SU-DHL-6 (cell line): Measurements from ENCODE around the gene PET100.
A peak's percentile ranks its signal among the peaks of the same experiment; 100 is the strongest.

Source experiments
- H2AFZ ChIP-seq: fragments of 200-600 bp; sonication (generic); 2 replicates; pipeline ENCODE4 v1.6.1; 2014; ENCODE audit warnings: low read depth, mild to moderate bottlenecking, moderate library complexity, mixed read lengths, antibody characterized with exemption, low read length; ENCODE audit not compliant: severe bottlenecking
- H3F3A ChIP-seq: fragments of 200-600 bp; shearing (Covaris generic); 2 replicates; pipeline ENCODE4 v1.6.0; 2016; ENCODE audit warnings: antibody characterized with exemption, mild to moderate bottlenecking; ENCODE audit not compliant: insufficient read depth
- H3K27ac ChIP-seq: fragments of 200-600 bp; sonication (generic); 2 replicates; pipeline ENCODE4 v1.5.1; 2016; ENCODE audit warnings: low read depth, mild to moderate bottlenecking, low read length, moderate library complexity, mixed read lengths
- H3K27me3 ChIP-seq: fragments of 200-600 bp; sonication (generic), shearing (Covaris generic); 2 replicates; pipeline ENCODE4 v1.6.0; 2014; ENCODE audit warnings: mild to moderate bottlenecking, low read length
- H3K36me3 ChIP-seq: fragments of 200-600 bp; sonication (generic); 2 replicates; pipeline ENCODE4 v1.6.1; 2014; ENCODE audit warnings: mild to moderate bottlenecking, low read length, mixed read lengths
- H3K4me2 ChIP-seq: fragments of 300-600, 200-600 bp; shearing (Covaris generic), sonication (generic); 2 replicates; pipeline ENCODE4 v1.6.0; 2014; ENCODE audit warnings: low read length, low read depth, mild to moderate bottlenecking; ENCODE audit not compliant: poor library complexity, severe bottlenecking
- H3K4me3 ChIP-seq: fragments of 200-600 bp; sonication (generic); 2 replicates; pipeline ENCODE4 v1.5.1; 2014; ENCODE audit warnings: antibody characterized with exemption, low read length, mild to moderate bottlenecking, mixed read lengths; ENCODE audit not compliant: insufficient read depth, poor library complexity, severe bottlenecking
- H3K79me2 ChIP-seq: fragments of 200-600 bp; sonication (generic); 2 replicates; pipeline ENCODE4 v1.6.1; 2014; ENCODE audit warnings: mild to moderate bottlenecking, low read length, moderate library complexity; ENCODE audit not compliant: insufficient read depth
- H3K9ac ChIP-seq: fragments of 200-600 bp; sonication (generic); 2 replicates; pipeline ENCODE4 v1.7.0; 2014; ENCODE audit warnings: mild to moderate bottlenecking, low read length
- H3K9me2 ChIP-seq: fragments of 200-600 bp; sonication (generic); replicated peaks from 2 replicates; pipeline ENCODE4 v1.6.1; 2014; ENCODE audit warnings: low read length; ENCODE audit not compliant: insufficient read depth
- H3K9me3 ChIP-seq: fragments of 200-600 bp; sonication (generic); 2 replicates; pipeline ENCODE4 v1.6.1; 2014; ENCODE audit warnings: low read length, mixed read lengths; ENCODE audit not compliant: insufficient read depth
- H4K20me1 ChIP-seq: fragments of 200-600 bp; sonication (generic); 2 replicates; pipeline ENCODE4 v1.6.1; 2014; ENCODE audit warnings: low read depth, mild to moderate bottlenecking, antibody characterized with exemption, low read length, moderate library complexity, mixed read lengths
- CTCF ChIP-seq: fragments of 200-600 bp; sonication (generic); IDR thresholded peaks from one replicate; pipeline ENCODE4 v1.5.1; 2017; ENCODE audit warnings: antibody characterized with exemption, mild to moderate bottlenecking, low read length, moderate library complexity; ENCODE audit not compliant: insufficient read depth, poor library complexity, severe bottlenecking
- EZH2phosphoT487 ChIP-seq: fragments of 200-600 bp; sonication (generic), shearing (Covaris generic); conservative IDR thresholded peaks from 2 replicates; pipeline ENCODE4 v1.6.1; 2018; ENCODE audit warnings: mild to moderate bottlenecking, antibody characterized with exemption, low read length, moderate library complexity, mixed read lengths

The PET100 gene

GRCh38 chr19:7629347-7630054, at the start of gene PET100, which contains the start of gene XAB2:
Gene PET100, plus strand, starts transcription at chr19:7629793. Its CDS starts 41 bp downstream, at chr19:7629834.
Gene XAB2, minus strand, starts transcription at chr19:7629545. Its CDS starts 18 bp downstream, at chr19:7629527.
- no peak within 1 kb of the TSS for H3K27ac ChIP-seq
- no peaks in the 10 kb centered on the region for H3K9me3 ChIP-seq
- TF ChIP-seq EZH2phosphoT487, result no peak
- TF ChIP-seq CTCF, result no peak
- H3K4me2 ChIP-seq, result peak within 1 kb of the TSS; percentile 97
- H3K36me3 ChIP-seq, result no peaks in the 10 kb centered on the region
- no peaks in the 10 kb centered on the region for H4K20me1 ChIP-seq
- no peaks in the 10 kb centered on the region for H3K9me2 ChIP-seq
- H3F3A ChIP-seq, result no peaks in the 10 kb centered on the region
- peak within 1 kb of the TSS; percentile 98 for H3K4me3 ChIP-seq
- no peaks in the 10 kb centered on the region for H3K27me3 ChIP-seq
- H3K79me2 ChIP-seq, result peaks cover 42% of the 10 kb centered on the region
- peak within 1 kb of the TSS; percentile 40 for H2AFZ ChIP-seq
- peak within 1 kb of the TSS; percentile 91 for H3K9ac ChIP-seq

GRCh38 chr19:7582446-7582845, 47.1 kb upstream of the PET100 start:
- Histone ChIP-seq H3F3A (no peaks in the 10 kb centered on the region), H3K4me3 (no peak overlapping the region), H3K27ac (no peak overlapping the region), H2AFZ (no peak overlapping the region), H3K9me3 (no peaks in the 10 kb centered on the region), H3K9me2 (no peaks in the 10 kb centered on the region), H3K36me3 (no peaks in the 10 kb centered on the region), H4K20me1 (no peaks in the 10 kb centered on the region), H3K9ac (no peak overlapping the region), H3K4me2 (no peak overlapping the region), H3K27me3 (no peaks in the 10 kb centered on the region), H3K79me2 (no peaks in the 10 kb centered on the region)
- no peak for TF ChIP-seq EZH2phosphoT487
- TF ChIP-seq CTCF, result no peak

- no peak overlapping the region for H3K4me2 ChIP-seq
- no peaks in the 10 kb centered on the region for H4K20me1 ChIP-seq
- H3K9me3 ChIP-seq, result no peaks in the 10 kb centered on the region
- no peak overlapping the region for H2AFZ ChIP-seq
- H3K27me3 ChIP-seq, result no peaks in the 10 kb centered on the region
- no peak for TF ChIP-seq CTCF
- TF ChIP-seq EZH2phosphoT487, result no peak
- no peak overlapping the region for H3K4me3 ChIP-seq
- no peaks in the 10 kb centered on the region for H3K9me2 ChIP-seq
- no peak overlapping the region for H3K9ac ChIP-seq
- no peak overlapping the region for H3K27ac ChIP-seq
- no peaks in the 10 kb centered on the region for H3K36me3 ChIP-seq
- no peaks in the 10 kb centered on the region for H3F3A ChIP-seq
- no peaks in the 10 kb centered on the region for H3K79me2 ChIP-seq
These were observed 39.8 kb upstream of the PET100 start for GRCh38 chr19:7589822-7590221.
